ENCODE results near the gene P2RX3.

- TF ChIP-seq CTCF (IDR thresholded peaks at IDR 0.05; ENCODE audit: control extremely low read depth in 1 of 3, insufficient read depth in 1 of 3, low read depth in 1 of 3, low read length in 3 of 3) (no peak), TCF12 (IDR thresholded peaks at IDR 0.05; ENCODE audit: low read depth, low read length) (no peak), RBBP5 (IDR thresholded peaks at IDR 0.05; ENCODE audit: borderline replicate concordance, low read depth, low read length) (no peak), MAFK (IDR thresholded peaks at IDR 0.05; ENCODE audit: low read depth, low read length) (no peak), HDAC6 (IDR thresholded peaks at IDR 0.05; ENCODE audit: low read depth, low read length) (no peak), POLR2AphosphoS5 (IDR thresholded peaks at IDR 0.05; ENCODE audit: low read depth, low read length) (no peak), KDM1A (IDR thresholded peaks at IDR 0.05; ENCODE audit: borderline replicate concordance, low read length) (no peak), EP300 (IDR thresholded peaks at IDR 0.05; ENCODE audit: borderline replicate concordance in 1 of 2, low read depth in 2 of 2, low read length in 2 of 2) (no peak), EZH2 (IDR thresholded peaks at IDR 0.05; ENCODE audit: low read depth, low read length, severe bottlenecking) (no peak), MAX (IDR thresholded peaks at IDR 0.05) (no peak)
Observed at GRCh38 chr11:57353036-57353435, 14.9 kb downstream of the P2RX3 start.

All from H1 (cell line).